Karpas-422 (cell line): ENCODE results near the gene GNGT2. TPM values are rescaled to one million over a fixed set of nuclear protein-coding genes. Genes with fewer than 3 reads are reported as not detected.

Experiments
- DNase-seq: peaks from one replicate; pipeline ENCODE4 v3.0.0-alpha.2; 2015
- H2AFZ ChIP-seq: fragments of 200-600 bp; sonication (generic); 2 replicates; pipeline ENCODE4 v1.6.1; 2014; ENCODE audit warnings: antibody characterized with exemption, low read length, mixed read lengths
- H3K27ac ChIP-seq: fragments of 200-600 bp; sonication (generic); 2 replicates; pipeline ENCODE4 v1.5.1; 2014; ENCODE audit warnings: mild to moderate bottlenecking, low read length, moderate library complexity
- H3K27me3 ChIP-seq: fragments of 200-600 bp; sonication (generic); 2 replicates; pipeline ENCODE4 v1.6.1; 2014; ENCODE audit warnings: low read length, mixed read lengths
- H3K36me3 ChIP-seq: fragments of 200-600 bp; sonication (generic); 2 replicates; pipeline ENCODE4 v1.6.1; 2014; ENCODE audit warnings: low read length, mixed read lengths; ENCODE audit not compliant: insufficient read depth
- H3K4me1 ChIP-seq: fragments of 200-600 bp; sonication (generic); 2 replicates; pipeline ENCODE4 v1.6.1; 2014; ENCODE audit warnings: mild to moderate bottlenecking, low read length, mixed read lengths
- H3K4me2 ChIP-seq: fragments of 200-600 bp; sonication (generic); 2 replicates; pipeline ENCODE4 v1.6.1; 2014; ENCODE audit warnings: low read length, low read depth, mild to moderate bottlenecking; ENCODE audit not compliant: poor library complexity, severe bottlenecking
- H3K4me3 ChIP-seq: fragments of 200-600 bp; sonication (generic); 2 replicates; pipeline ENCODE4 v1.5.1; 2014; ENCODE audit warnings: mild to moderate bottlenecking, antibody characterized with exemption, low read length, mixed read lengths
- H3K79me2 ChIP-seq: fragments of 200-600 bp; sonication (generic); 2 replicates; pipeline ENCODE4 v1.6.1; 2014; ENCODE audit warnings: mild to moderate bottlenecking, low read length, mixed read lengths
- H3K9ac ChIP-seq: fragments of 200-600 bp; sonication (generic); 2 replicates; pipeline ENCODE4 v1.6.0; 2014; ENCODE audit warnings: low read length
- H3K9me2 ChIP-seq: fragments of 200-600 bp; sonication (generic), shearing (Covaris generic); replicated peaks from 2 replicates; pipeline ENCODE4 v1.6.0; 2014; ENCODE audit warnings: mild to moderate bottlenecking, low read length, moderate library complexity; ENCODE audit not compliant: insufficient read depth
- H3K9me3 ChIP-seq: fragments of 300-700, 200-600 bp; sonication (generic); 2 replicates; pipeline ENCODE4 v1.6.1; 2014; ENCODE audit warnings: low read length, mixed read lengths
- H4K20me1 ChIP-seq: fragments of 200-600 bp; sonication (generic); 2 replicates; pipeline ENCODE4 v1.6.1; 2014; ENCODE audit warnings: mild to moderate bottlenecking, antibody characterized with exemption, low read length, low read depth; ENCODE audit not compliant: insufficient read depth
- total RNA-seq: library from RNA; depleted of rRNA; stranded (reverse); fragments of >200 nt; shearing (Covaris generic); gene quantifications from 2 replicates; pipeline ENCODE4 v1.2.3, GENCODE V29; 2014; ENCODE audit warnings: low replicate concordance

GNGT2 gene
- total RNA-seq, 1 experiment from 2014 or later = 25.3 TPM

DNA sequence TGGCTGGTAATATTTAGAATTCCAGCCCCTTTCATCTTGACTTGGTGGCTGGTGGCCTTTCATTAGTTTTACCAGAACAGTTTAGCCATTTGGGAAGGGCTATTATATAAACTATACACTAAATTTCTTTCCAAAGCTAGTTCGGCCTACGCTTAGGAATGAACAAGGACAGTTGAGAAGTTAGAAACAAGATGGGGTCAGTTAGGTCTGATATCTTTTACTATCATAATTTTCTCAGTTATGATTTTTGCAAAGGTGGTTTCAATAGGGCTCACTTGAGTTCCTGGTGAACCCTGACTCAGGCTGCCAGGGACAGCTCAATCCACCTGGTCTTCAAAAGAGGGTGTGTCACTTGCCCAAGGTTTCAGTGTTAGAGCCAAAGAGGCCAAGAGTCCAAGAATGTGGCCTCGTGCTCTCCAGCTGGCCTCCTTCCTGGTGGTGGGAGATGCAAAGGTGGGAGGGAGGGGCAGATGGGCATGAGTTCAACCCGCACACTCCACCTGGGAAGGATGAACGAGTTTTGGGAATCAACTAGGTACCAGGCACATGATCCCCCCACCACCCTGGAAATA is 24.2 kb upstream of the GNGT2 start:
- Histone ChIP-seq H2AFZ (no peak overlapping the region), H3K36me3 (no peaks in the 10 kb centered on the region), H3K9ac (no peak overlapping the region), H3K27me3 (no peaks in the 10 kb centered on the region), H3K9me3 (no peaks in the 10 kb centered on the region), H3K4me2 (no peak overlapping the region), H3K27ac (no peak overlapping the region), H3K79me2 (no peaks in the 10 kb centered on the region), H3K4me3 (no peak overlapping the region), H3K4me1 (peaks cover 15% of the 10 kb centered on the region), H4K20me1 (no peaks in the 10 kb centered on the region; the same call in 1 of the 2 replicates), H3K9me2 (no peaks in the 10 kb centered on the region)
- no peak for DNase-seq

DNA sequence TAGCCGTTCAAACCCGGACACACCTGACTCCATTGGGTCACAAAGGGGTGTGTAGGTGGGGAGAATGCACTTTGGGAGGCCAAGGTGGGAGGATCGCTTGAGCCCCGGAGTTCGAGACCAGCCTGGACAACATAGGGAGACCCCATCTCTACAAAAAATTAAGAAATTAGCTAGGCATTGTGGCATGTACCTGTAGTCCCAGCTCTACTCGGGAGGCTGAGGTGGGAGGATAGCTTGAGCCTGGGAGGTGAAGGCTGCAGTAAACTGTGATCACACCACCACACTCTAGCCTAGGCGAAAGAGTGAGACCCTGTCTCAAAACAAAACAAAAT is 21.2 kb upstream of the GNGT2 start:
- peak overlapping the region; percentile 87 for H3K4me2 ChIP-seq
- H3K4me3 ChIP-seq = peak overlapping the region; percentile 62
- no peaks in the 10 kb centered on the region for H3K9me2 ChIP-seq
- no peaks in the 10 kb centered on the region for H3K27me3 ChIP-seq
- no peaks in the 10 kb centered on the region for H3K9me3 ChIP-seq
- DNase-seq = no peak
- no peak overlapping the region for H2AFZ ChIP-seq
- no peaks in the 10 kb centered on the region for H3K79me2 ChIP-seq
- no peaks in the 10 kb centered on the region; the same call in 1 of the 2 replicates for H4K20me1 ChIP-seq
- peaks cover 15% of the 10 kb centered on the region for H3K4me1 ChIP-seq
- peak overlapping the region; percentile 53 for H3K9ac ChIP-seq
- H3K27ac ChIP-seq = no peak overlapping the region
- H3K36me3 ChIP-seq = no peaks in the 10 kb centered on the region

DNA sequence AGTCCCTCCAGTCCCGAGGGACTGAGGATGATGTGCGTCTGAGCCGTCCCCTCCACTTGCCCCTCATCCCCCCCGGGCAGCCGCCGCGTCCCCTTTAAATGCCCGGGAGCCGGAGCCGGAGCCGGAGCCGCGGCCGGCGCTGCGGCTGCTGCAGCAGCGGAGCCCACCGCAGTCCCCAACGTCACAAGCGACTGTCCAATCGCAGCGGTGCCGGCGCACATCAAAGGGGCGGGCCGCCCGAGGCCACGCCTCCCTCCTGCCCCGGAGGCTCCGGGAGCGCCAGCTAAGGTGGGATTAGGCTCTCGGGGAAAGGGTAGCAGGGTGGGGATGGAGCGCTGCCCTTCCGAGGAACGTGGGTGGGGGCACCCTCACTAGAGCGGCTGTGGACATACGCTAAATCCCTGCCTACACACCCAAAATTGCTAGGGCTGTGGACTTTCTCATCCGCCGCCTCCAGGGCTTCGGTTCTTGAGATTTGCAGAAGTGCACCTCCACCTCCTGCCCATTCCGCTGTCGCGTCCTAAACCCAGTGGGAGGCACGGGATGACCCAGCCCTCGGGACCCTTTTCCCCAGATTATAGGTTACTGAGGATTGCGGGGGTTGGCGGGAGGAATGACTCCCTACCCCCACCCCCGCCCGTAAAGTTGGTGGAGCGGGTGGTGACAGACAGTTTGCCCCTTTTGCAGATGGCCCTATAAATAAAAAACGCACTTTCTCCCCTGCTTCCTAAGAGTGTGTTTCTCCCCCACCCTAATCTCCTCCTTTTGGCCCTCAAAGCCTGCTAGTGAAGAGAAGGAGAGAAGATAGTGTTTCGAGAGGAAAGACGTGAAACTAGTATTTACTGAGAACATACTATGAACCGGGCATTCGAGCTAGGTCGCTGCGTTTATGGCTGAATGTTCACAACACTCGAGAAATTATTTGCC is 20.5 kb upstream of the GNGT2 start, which contains the start of gene PHOSPHO1:
PHOSPHO1 (minus strand) TSS at position 152 of the 927 bp plus-strand sequence. CDS start 4,096 bp downstream, outside the sequence.
- H3K27ac ChIP-seq = no peak within 1 kb of the TSS
- H3K4me3 ChIP-seq = peak within 1 kb of the TSS; percentile 62
- no peaks in the 10 kb centered on the region for H3K27me3 ChIP-seq
- no peaks in the 10 kb centered on the region for H3K9me3 ChIP-seq
- H4K20me1 ChIP-seq = no peaks in the 10 kb centered on the region; the same call in 1 of the 2 replicates
- peak within 1 kb of the TSS; percentile 87 for H3K4me2 ChIP-seq
- peak within 1 kb of the TSS; percentile 1; the same call in 1 of the 2 replicates for H2AFZ ChIP-seq
- no peaks in the 10 kb centered on the region for H3K9me2 ChIP-seq
- H3K4me1 ChIP-seq = peaks cover 15% of the 10 kb centered on the region
- H3K36me3 ChIP-seq = no peaks in the 10 kb centered on the region
- peak within 1 kb of the TSS; percentile 53 for H3K9ac ChIP-seq
- DNase-seq = peak; percentile 95
- H3K79me2 ChIP-seq = no peaks in the 10 kb centered on the region

DNA sequence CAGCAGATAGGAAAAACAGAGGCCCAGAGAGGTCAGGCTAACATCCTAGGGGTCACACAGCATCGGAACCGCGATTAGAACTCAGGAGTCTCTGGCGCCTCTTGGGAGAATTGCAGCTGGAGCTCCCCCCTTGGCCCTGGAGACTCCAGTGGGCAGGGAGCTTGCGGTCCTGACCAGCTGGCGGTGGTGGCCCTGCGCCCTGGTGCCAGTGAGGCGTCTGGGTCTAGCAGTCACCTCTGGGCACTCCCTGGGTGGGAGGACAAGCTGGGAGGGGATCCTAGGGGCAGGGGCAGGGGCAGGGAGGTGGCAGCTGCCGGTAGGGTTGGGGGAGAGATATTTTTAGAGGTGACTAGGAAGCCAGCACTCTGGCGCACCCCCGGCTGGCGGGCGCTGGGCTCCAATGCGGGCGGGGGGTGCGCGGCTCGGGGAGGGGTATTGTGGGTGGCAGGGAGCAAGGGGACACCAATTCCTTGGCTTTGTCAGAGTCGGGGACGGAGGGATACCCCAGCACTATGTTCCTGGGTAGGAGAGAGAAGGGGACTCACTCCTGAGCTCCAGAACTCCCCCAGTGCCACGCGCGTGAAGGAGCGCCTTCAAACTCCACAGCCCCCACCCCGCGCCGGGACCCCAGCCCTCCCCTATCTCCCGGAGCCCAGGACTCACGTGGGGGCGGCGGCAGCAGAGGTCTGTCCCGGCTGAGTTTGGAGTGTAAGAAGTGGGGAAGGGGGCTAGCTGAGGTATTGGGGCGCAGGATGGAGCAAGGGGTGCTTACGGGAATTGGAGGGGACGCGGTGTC is 19.6 kb upstream of the GNGT2 start:
- no peaks in the 10 kb centered on the region; the same call in 1 of the 2 replicates for H4K20me1 ChIP-seq
- H3K9me3 ChIP-seq = no peaks in the 10 kb centered on the region
- DNase-seq = peak; percentile 41
- H3K9ac ChIP-seq = peak overlapping the region; percentile 53
- H3K79me2 ChIP-seq = no peaks in the 10 kb centered on the region
- H3K36me3 ChIP-seq = no peaks in the 10 kb centered on the region
- H3K27me3 ChIP-seq = no peaks in the 10 kb centered on the region
- H2AFZ ChIP-seq = peak overlapping the region; percentile 1; the same call in 1 of the 2 replicates
- H3K9me2 ChIP-seq = no peaks in the 10 kb centered on the region
- H3K4me1 ChIP-seq = peaks cover 15% of the 10 kb centered on the region
- H3K27ac ChIP-seq = no peak overlapping the region
- H3K4me3 ChIP-seq = peak overlapping the region; percentile 62
- H3K4me2 ChIP-seq = peak overlapping the region; percentile 87

DNA sequence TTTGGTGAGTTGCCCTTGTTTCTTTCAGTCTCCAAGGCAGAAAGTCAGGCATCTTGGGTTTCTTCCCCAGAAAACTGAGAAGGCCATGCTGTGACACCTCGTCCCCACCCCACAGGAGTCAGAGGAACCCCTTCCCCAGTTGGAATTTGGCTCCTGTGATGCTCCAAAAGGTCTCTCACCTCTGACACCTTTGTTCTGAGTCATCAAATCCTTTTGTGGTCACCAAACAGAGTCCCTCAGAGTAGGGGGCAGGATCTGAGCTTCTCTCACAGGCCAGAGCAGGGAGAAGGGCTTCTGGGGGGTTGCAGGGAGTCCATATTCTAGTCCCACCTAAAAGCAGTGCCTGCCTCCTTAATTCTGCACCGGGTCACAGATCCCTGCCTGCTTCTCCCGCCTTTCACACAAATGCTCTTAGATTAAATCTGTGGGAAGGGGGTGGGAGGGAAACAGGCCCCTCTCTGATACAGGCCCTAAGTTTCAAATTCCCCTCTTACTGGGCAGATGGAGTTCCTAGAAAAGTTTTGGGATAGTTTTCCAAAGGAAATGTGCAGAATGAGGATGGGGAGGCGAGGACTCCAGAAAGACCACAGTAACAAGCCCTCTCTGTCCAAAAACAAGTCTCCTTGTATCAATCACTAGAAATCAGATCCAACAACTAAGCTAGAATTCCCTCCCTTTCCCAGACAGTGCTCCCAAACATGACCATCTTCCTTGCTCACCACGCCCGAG is 18.9 kb upstream of the GNGT2 start:
- H3K79me2 ChIP-seq = no peaks in the 10 kb centered on the region
- H3K36me3 ChIP-seq = no peaks in the 10 kb centered on the region
- peak; percentile 38 for DNase-seq
- H3K27ac ChIP-seq = no peak overlapping the region
- no peaks in the 10 kb centered on the region for H3K27me3 ChIP-seq
- no peak overlapping the region for H2AFZ ChIP-seq
- H3K9me2 ChIP-seq = no peaks in the 10 kb centered on the region
- H3K9ac ChIP-seq = no peak overlapping the region
- H4K20me1 ChIP-seq = peaks cover 4% of the 10 kb centered on the region; the same call in 1 of the 2 replicates
- peak overlapping the region; percentile 87 for H3K4me2 ChIP-seq
- H3K4me1 ChIP-seq = peaks cover 15% of the 10 kb centered on the region
- H3K9me3 ChIP-seq = no peaks in the 10 kb centered on the region
- H3K4me3 ChIP-seq = no peak overlapping the region

DNA sequence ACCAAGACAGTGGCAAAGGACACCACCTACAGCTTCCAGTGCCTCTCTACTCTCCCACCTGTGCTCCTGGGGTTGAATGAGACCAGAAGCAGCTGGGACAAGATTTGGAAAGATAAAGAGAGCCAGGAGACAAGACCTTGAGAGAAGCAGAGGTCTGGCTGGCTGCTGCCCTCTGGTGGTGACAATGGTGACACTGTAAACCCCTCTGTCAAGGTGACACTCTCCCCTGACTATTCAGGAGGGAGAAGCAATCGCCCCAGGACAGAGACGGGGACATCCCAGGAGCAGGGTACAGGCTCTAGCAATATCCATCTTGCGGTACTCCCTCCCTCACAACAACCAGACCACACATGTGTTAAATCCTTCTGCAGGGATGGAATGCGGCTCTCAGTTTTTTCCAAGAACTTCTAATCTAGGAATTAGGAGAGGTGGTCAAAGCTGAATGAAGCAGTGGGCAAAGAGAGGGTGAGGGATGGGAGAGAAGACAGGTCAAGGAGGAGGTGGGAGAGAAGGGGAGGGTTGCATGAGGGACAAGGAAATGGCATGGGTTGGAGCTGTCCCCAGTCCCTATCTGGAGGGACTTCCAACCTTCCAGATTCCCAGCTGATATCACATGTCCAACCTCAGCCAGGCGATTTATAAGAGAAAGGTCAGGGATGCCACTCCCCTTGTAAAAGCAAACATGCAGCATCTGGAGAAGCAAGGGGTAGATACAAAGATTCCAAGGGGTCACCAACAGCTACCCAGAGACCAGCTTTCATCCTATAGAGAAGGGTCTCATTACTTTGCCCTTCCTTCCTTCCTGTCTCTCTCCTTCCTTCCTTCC is 17.3 kb upstream of the GNGT2 start:
- no peak overlapping the region for H3K27ac ChIP-seq
- H4K20me1 ChIP-seq = peaks cover 4% of the 10 kb centered on the region; the same call in 1 of the 2 replicates
- H3K4me3 ChIP-seq = no peak overlapping the region
- no peak overlapping the region for H3K4me2 ChIP-seq
- H3K27me3 ChIP-seq = no peaks in the 10 kb centered on the region
- H3K9me2 ChIP-seq = no peaks in the 10 kb centered on the region
- no peaks in the 10 kb centered on the region for H3K9me3 ChIP-seq
- H3K9ac ChIP-seq = no peak overlapping the region
- peaks cover 25% of the 10 kb centered on the region for H3K4me1 ChIP-seq
- peak; percentile 91 for DNase-seq
- no peaks in the 10 kb centered on the region for H3K79me2 ChIP-seq
- H2AFZ ChIP-seq = no peak overlapping the region
- H3K36me3 ChIP-seq = 0 out of 2 replicates have a peak, but pooled peaks cover under 1% of the 10 kb centered on the region
